Astrocyte (in vitro differentiated cells and primary cell): ENCODE measurements around the gene WNT11. TPM values are rescaled to one million over a fixed set of nuclear protein-coding genes. Genes with fewer than 3 reads are reported as not detected.

Source experiments
- DNase-seq: peaks from one replicate; pipeline ENCODE4 v3.0.0-alpha.2; 2010; ENCODE audit warnings: low read depth
- FAIRE-seq: peaks from 2 replicates; lab custom pipeline; 2011; peaks lifted over from hg19 to GRCh38; lab: Jason Lieb, UNC
- H2AFZ ChIP-seq: 2 replicates; pipeline ENCODE4 v1.6.0; 2012; ENCODE audit warnings: low read depth, low read length, inconsistent platforms
- H3K27ac ChIP-seq: 2 replicates; pipeline ENCODE4 v1.5.1; 2011; ENCODE audit warnings: low read depth, low read length, inconsistent platforms
- H3K27me3 ChIP-seq: 2 replicates; pipeline ENCODE4 v1.6.0; 2011; ENCODE audit warnings: low read length, inconsistent platforms; ENCODE audit not compliant: insufficient read depth
- H3K36me3 ChIP-seq: 2 replicates; pipeline ENCODE4 v1.5.1; 2011; ENCODE audit warnings: low read length, inconsistent platforms; ENCODE audit not compliant: insufficient read depth
- H3K4me1 ChIP-seq: 2 replicates; pipeline ENCODE4 v1.5.1; 2011; ENCODE audit warnings: low read length, inconsistent platforms; ENCODE audit not compliant: insufficient read depth
- H3K4me2 ChIP-seq: 2 replicates; pipeline ENCODE4 v1.6.0; 2012; ENCODE audit warnings: low read length, inconsistent platforms
- H3K4me3 ChIP-seq: 2 replicates; pipeline ENCODE4 v1.5.1; 2011; ENCODE audit warnings: low read depth, mild to moderate bottlenecking, low read length, inconsistent platforms; ENCODE audit not compliant: insufficient read depth
- H3K79me2 ChIP-seq: 2 replicates; pipeline ENCODE4 v1.6.0; 2012; ENCODE audit warnings: mild to moderate bottlenecking, low read length, inconsistent platforms; ENCODE audit not compliant: insufficient read depth
- H3K9ac ChIP-seq: 2 replicates; pipeline ENCODE4 v1.6.0; 2012; ENCODE audit warnings: mild to moderate bottlenecking, low read length, inconsistent platforms
- H3K9me3 ChIP-seq: 2 replicates; pipeline ENCODE4 v1.5.1; 2012; ENCODE audit warnings: low read depth, mild to moderate bottlenecking, low read length, inconsistent platforms; ENCODE audit not compliant: insufficient read depth
- H4K20me1 ChIP-seq: 2 replicates; pipeline ENCODE4 v1.6.0; 2012; ENCODE audit warnings: low read length, inconsistent platforms; ENCODE audit not compliant: insufficient read depth
- H3K27ac Mint-ChIP-seq: one replicate; pipeline ENCODE4 v1.8.0; 2021; ENCODE audit warnings: mild to moderate bottlenecking, mixed read lengths; ENCODE audit not compliant: unreplicated experiment
- H3K27me3 Mint-ChIP-seq: one replicate; pipeline ENCODE4 v1.8.0; 2021; ENCODE audit warnings: low read depth, mixed read lengths; ENCODE audit not compliant: unreplicated experiment
- H3K36me3 Mint-ChIP-seq: one replicate; pipeline ENCODE4 v1.8.0; 2021; ENCODE audit warnings: low read depth, mixed read lengths; ENCODE audit not compliant: unreplicated experiment
- H3K4me1 Mint-ChIP-seq: one replicate; pipeline ENCODE4 v1.8.0; 2021; ENCODE audit warnings: low read depth, mixed read lengths; ENCODE audit not compliant: unreplicated experiment
- H3K4me3 Mint-ChIP-seq: one replicate; pipeline ENCODE4 v1.8.0; 2021; ENCODE audit warnings: mild to moderate bottlenecking, moderate library complexity, mixed read lengths; ENCODE audit not compliant: unreplicated experiment
- H3K9me3 Mint-ChIP-seq: one replicate; pipeline ENCODE4 v1.8.0; 2021; ENCODE audit warnings: mild to moderate bottlenecking, mixed read lengths; ENCODE audit not compliant: unreplicated experiment
- CTCF ChIP-seq: IDR thresholded peaks from 2 replicates; pipeline ENCODE4 v1.5.1; 2011; ENCODE audit warnings: low read depth, mild to moderate bottlenecking, inconsistent platforms, low read length, moderate library complexity; ENCODE audit not compliant: insufficient read depth
- EZH2 ChIP-seq: IDR thresholded peaks from 2 replicates; pipeline ENCODE4 v1.6.1; 2012; ENCODE audit warnings: mild to moderate bottlenecking, low read length, inconsistent platforms; ENCODE audit not compliant: insufficient read depth
- total RNA-seq: library from RNA; stranded (reverse); gene quantifications from 2 replicates; pipeline ENCODE4 v1.2.1, GENCODE V29; 2021

Gene WNT11
- total RNA-seq, 1 donor from 2014 or later: 1.3 TPM

GRCh38 chr11:76250520-76251225, 44.4 kb upstream of the WNT11 start:
- no peaks in the 10 kb centered on the region for H4K20me1 ChIP-seq
- no peak overlapping the region for H2AFZ ChIP-seq
- Mint-ChIP-seq H3K27ac (no peak overlapping the region), H3K4me1 (no peaks in the 10 kb centered on the region), H3K36me3 (no peaks in the 10 kb centered on the region), H3K4me3 (no peak overlapping the region), H3K27me3 (peaks cover 66% of the 10 kb centered on the region), H3K9me3 (no peaks in the 10 kb centered on the region)
- H3K4me3 ChIP-seq: no peak overlapping the region
- H3K4me1 ChIP-seq: no peaks in the 10 kb centered on the region
- FAIRE-seq: no peak
- no peak for DNase-seq
- H3K9me3 ChIP-seq: peaks cover 13% of the 10 kb centered on the region
- no peaks in the 10 kb centered on the region for H3K79me2 ChIP-seq
- H3K27me3 ChIP-seq: peaks cover 11% of the 10 kb centered on the region
- no peak overlapping the region for H3K9ac ChIP-seq
- TF ChIP-seq EZH2 (no peak), CTCF (no peak)
- H3K4me2 ChIP-seq: no peak overlapping the region
- no peak overlapping the region for H3K27ac ChIP-seq
- H3K36me3 ChIP-seq: no peaks in the 10 kb centered on the region

DNA sequence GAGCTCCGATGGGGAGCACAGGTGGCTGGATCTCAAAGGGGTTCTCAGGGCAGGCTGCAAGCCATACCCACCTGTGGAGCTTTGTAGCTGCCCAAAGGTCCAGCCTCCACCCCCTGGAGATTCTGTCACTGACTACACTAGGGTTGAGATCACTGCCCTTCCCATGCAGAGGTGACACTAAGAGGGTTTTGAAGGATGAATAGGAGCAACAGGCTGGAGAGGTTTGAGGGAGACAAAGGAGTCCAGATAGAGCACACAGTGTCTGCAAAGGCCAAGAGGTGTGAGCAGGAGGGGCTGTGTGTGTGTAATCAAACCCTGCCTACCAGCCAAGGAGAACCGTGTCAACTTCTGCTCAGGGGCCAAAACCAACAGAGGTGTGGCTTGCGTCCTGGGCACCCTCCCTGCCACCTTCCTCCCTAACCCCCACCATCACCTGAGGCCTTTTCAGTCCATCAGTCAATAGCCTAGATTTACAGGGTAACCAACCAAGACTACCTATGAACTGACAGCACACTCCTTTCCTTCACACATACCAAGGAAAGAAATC, 43.0 kb upstream of the WNT11 start:
- no peak for TF ChIP-seq EZH2

GRCh38 chr11:76248210-76248609, 41.9 kb upstream of the WNT11 start:
- H3K27ac ChIP-seq: no peak overlapping the region
- no peaks in the 10 kb centered on the region for H3K4me1 ChIP-seq
- no peak overlapping the region for H3K4me3 ChIP-seq
- no peaks in the 10 kb centered on the region for H3K4me1 Mint-ChIP-seq
- H2AFZ ChIP-seq: no peak overlapping the region
- H3K36me3 Mint-ChIP-seq: no peaks in the 10 kb centered on the region
- H3K27me3 Mint-ChIP-seq: peaks cover 76% of the 10 kb centered on the region
- no peak for FAIRE-seq
- no peaks in the 10 kb centered on the region for H4K20me1 ChIP-seq
- no peaks in the 10 kb centered on the region for H3K36me3 ChIP-seq
- H3K4me2 ChIP-seq: no peak overlapping the region
- H3K27me3 ChIP-seq: peaks cover 11% of the 10 kb centered on the region
- H3K9ac ChIP-seq: no peak overlapping the region
- DNase-seq: no peak
- H3K4me3 Mint-ChIP-seq: no peak overlapping the region
- H3K27ac Mint-ChIP-seq: no peak overlapping the region
- H3K9me3 ChIP-seq: peaks cover 13% of the 10 kb centered on the region
- TF ChIP-seq CTCF: no peak
- no peak for TF ChIP-seq EZH2
- H3K79me2 ChIP-seq: no peaks in the 10 kb centered on the region
- H3K9me3 Mint-ChIP-seq: no peaks in the 10 kb centered on the region

More for the DNA sequence above, 43.0 kb upstream of the WNT11 start:
- Histone ChIP-seq H3K79me2 (no peaks in the 10 kb centered on the region), H3K9me3 (peaks cover 13% of the 10 kb centered on the region), H3K27ac (no peak overlapping the region), H3K4me1 (no peaks in the 10 kb centered on the region), H3K9ac (no peak overlapping the region), H3K36me3 (no peaks in the 10 kb centered on the region), H4K20me1 (no peaks in the 10 kb centered on the region), H3K27me3 (peaks cover 14% of the 10 kb centered on the region), H3K4me2 (no peak overlapping the region), H3K4me3 (no peak overlapping the region), H2AFZ (no peak overlapping the region)
- Mint-ChIP-seq H3K36me3 (no peaks in the 10 kb centered on the region), H3K27me3 (peaks cover 76% of the 10 kb centered on the region), H3K4me3 (no peak overlapping the region), H3K9me3 (no peaks in the 10 kb centered on the region), H3K4me1 (no peaks in the 10 kb centered on the region), H3K27ac (no peak overlapping the region)
- no peak for FAIRE-seq
- DNase-seq: no peak
